Suppressor macrophage treated with lipopolysaccharide for 4 hours (primary cell): ENCODE measurements around the gene TBL1XR1.

Experiments
- DNase-seq: peaks from one replicate; pipeline ENCODE4 v3.0.0-alpha.2; 2020

The TBL1XR1 gene

DNA sequence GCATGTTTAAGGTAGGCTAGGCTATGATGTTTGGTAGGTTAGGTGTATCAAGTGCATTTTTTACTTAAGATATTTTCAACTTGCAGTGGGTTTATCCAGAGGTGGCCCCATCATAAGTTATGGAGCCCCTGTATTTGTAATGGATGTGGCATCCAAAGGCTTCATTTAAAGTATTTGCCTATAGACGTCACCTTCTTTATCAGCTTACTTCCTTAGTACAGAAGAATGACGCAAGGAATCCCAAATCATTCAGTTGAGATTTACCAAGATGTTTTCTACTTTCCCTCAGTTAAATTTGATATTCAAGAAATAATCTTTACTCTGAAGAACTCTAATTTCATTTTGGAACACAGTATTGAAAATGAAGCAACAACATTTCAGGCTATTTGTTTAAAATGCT lies 201.3 kb downstream of the TBL1XR1 start:
- DNase-seq = no peak

DNA sequence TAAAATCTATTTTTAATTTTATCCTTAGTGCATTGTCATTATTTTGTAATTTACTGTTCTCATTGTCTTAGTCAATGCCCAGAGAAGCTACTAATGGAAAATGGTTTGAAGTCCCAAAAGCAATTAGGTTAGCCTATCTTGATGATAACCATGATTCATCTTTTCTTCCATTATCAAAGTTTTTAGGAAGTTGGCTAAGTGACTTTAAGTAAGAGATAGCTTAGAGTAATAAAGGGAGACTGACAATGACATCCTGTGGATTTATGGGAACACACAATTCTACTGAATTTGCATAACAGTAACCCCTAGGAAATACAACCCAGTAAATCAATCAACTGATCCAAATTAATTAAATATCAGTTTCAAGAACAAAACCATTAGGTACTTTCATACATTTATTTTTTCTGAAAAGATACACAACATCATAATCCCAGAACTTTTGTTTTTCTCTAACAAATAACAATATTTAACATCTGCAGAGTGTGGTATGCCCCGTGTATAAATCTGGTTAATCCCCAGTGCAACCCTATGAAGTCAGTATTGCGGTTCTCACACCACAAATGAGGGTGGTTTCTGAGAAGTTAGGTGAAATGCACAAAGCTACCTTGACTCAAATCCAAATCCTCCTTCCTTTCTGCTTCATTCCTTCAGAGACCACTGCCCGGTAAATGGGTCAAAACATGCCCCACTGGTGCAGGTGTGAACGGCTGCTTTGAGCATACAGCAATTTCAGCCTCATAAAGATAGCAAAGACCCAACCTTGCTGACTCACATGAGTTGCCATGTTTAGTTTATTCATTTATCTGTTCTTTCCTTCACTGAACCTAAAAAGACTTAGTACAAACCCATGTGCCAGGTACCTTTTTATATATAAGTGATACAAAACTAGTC lies 202.1 kb downstream of the TBL1XR1 start:
- no peak for DNase-seq

DNA sequence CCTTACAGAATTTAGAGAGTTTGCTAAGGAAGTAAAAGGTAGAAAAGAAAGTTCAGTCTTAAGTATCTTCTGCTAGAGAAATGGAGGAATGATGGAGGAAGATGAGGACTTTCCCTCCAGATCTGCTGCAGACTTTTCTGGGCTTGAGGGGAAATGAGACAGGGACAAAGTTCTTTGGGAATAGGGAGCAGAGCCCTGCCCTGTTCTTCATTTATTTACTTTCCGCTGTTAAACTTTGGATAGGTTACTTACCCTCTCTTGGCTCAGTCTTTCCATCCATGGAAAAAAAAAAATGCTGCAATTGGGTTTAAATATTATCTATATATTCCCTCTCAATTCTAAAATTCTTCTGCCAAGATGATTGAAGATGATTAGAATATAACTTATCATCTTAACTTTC lies 202.9 kb downstream of the TBL1XR1 start:
- no peak for DNase-seq

DNA sequence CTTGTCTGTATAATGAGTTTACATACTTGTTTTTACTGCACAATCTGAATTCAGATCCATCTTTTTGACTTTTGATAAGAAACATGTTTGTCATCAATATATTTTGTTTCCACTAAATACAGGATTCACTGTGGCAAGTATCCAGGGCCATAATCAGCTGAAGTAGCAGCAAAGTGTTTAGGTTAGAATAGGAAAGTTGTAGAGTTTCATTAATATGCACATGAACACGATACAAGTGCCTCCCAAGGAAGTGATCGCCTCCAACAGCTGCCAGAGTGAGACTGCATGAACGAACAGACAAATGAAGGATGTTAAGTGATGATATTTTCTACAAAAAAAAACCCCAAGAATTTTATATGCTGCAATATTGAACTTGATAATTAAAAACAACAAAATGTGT lies 204.3 kb downstream of the TBL1XR1 start:
- no peak for DNase-seq

DNA sequence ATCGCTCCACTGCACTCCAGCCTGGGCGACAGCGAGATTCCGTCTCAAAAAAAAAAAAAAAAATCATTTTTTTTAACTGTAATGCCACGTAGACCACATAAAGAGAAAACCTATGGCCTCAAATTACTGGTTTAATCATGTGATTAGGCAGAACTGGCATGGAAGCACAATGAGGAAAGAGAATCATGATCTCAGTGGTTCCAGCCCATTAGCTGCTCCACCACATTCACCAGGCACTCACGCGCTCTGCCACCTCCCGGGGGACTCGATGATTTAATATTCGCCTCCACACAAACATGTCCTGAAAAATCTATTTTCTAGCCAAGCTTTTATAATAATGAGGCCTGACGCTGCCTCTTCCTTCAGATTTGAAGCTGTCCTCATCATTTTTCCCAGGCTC lies 204.7 kb downstream of the TBL1XR1 start:
- DNase-seq = no peak

DNA sequence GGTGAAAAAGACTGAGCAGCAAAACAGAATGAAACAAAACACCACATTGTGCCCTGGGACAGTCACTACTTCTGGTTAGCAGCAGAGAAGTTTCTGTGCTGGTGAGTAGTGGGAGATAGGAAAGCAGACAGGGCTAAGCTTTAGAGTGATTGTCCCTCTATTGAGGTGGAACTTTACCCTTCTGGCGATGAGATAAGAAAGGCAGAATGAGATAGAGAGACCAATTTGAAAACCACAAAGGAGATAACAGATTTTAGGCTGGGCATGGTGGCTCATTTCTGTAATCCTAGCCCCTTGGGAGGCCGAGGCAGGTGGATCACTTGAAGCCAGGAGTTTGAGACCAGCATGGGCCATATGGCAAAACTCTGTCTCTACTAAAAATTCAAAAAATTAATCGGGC lies 208.5 kb downstream of the TBL1XR1 start:
- DNase-seq = no peak

DNA sequence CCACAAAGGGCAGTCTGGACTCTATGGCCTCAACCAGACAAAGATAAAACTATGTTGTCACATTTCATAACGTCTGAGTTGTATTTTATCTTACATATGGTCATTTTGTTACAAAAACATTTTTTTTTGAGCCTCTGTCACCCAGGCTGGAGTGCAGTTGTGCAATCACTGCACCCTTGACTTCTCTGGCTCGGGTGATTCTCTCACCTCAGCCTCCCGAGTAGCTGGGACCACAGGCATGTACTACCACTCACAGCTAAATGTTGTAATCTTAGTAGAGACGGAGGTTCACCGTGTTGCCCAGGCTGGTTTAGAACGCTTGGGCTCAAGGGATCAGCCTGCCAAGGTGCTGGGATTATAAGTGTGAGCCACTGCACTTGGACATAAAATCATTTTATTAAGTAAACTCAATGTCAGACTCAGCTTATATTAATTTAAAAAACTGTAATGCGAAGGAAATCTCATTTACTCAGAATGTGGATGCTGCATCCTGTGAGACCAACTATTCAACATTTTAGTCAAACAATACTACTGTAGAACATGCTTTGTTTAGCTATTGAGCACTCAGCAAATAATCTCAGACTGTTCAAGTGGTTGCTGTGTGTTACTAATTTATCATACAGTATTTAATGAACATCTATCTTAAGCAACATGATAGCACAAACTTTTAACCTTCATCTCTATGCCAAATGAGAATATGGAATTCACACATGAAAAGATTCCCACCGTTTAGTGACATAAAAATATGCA lies 209.2 kb downstream of the TBL1XR1 start:
- no peak for DNase-seq

DNA sequence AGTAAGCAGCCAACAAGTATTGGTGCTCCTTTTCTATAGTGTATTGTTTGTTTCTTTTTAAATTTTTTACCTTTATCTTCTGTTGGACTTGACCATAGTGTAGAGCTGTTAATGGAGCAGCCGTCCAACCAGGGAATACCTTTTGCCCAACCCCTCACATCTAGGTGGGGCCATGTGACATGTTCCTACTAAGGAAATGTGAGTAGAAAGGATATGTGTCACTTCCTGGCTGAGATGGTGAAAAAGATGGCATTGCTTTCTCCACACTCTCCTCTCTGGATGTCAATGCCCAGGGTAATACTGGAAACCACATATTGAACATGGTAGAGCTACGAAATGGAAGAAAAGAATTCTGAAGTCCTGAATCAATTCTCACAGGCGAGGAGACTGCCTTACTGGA lies 218.8 kb downstream of the TBL1XR1 start:
- no peak for DNase-seq

DNA sequence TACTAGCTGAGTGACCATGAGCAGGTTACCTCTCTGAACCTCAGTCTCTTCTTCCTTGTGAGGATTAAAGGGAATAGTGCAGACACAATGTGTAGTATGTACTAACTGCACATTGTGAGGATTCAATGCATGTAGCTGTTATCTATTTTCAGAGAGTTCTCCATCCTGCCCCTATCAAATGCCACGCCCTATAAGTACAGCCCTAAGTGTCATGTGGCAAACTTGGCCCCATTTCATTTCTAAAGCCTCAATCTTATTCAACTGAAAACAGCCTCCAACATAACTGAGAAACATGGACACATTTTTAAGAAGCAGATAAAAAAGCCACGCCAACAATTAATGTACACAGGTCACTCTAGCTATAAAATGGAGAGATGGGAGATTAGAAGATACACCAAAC lies 220.0 kb downstream of the TBL1XR1 start:
- no peak for DNase-seq

DNA sequence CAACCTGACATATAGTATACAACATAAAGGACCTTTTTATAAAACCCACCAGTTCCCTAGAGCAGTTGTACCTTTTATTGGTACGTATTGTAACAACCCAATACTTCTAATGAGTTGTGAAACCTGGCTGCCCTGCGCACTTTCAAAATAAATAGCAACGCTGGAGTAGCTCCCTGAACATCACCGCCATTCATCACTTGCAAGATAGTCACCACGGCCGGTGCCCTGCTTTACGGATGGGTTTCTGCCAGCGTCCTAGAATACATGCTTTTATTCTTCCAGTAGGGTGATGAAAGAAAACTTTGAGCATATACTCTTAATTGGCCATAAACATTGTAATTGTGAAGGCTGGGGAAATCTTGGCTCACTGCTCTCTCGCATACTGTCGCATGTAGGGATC lies 220.7 kb downstream of the TBL1XR1 start:
- DNase-seq = no peak

DNA sequence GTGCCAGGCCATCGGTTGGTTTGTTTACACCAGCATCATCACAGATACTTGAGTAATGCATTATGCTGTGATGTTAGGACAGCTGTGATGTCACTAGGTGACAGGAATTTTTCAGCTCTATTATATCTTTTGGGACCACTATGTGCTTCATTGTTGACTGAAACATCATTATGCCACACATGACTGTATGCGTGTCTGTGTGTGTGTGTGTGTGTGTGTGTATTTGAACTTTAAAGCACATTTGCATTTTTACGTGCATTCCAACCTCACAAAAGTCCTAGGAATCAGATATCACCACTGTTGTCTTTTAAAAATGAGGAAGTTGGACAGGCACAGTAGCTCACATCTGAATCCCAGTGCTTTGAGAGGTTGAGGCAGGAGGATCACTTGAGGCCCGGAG lies 223.0 kb downstream of the TBL1XR1 start:
- no peak for DNase-seq

DNA sequence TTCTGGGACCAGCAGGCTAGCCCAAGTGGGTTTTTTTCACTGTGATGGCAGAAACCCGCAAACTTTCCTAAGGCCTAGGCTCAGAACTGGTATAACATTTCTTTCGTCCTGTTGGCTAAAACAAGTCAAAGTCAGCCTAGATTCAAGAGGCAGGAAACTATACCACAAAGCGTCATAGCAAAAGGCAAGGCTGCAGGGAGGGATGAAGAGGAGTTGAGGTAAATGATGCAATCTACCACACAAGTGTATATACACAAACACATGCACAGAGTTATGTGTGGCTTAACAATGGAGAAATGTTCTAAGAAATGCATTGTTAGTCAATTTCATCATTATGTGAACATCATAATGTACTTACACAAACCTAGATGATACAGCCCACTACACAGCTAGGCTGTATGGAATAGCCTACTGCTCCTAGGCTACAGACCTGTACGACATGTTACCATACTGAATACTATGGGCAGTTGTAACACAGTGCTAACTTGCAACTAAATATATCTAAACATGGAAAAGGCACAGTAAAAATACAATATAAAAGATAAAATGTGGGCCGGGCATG lies 225.6 kb downstream of the TBL1XR1 start:
- DNase-seq = no peak

DNA sequence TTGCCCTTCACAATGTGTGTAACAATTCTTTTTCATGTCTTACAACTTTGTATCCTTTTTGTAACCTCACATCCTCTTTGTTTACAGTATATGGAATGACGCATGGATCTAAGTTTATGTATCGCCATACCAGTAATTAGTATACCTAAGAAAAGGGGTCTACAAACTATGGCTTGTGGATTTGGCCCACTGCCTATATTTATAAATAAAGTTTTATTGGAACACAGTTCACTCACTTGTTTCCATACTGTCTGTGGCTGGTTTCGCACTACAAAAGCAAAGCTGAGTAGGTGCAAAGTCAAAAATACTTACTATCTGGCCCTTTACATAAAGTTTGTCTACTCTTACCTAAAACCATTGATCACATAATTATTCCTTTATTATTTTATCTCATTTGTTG lies 226.5 kb downstream of the TBL1XR1 start:
- DNase-seq = no peak

DNA sequence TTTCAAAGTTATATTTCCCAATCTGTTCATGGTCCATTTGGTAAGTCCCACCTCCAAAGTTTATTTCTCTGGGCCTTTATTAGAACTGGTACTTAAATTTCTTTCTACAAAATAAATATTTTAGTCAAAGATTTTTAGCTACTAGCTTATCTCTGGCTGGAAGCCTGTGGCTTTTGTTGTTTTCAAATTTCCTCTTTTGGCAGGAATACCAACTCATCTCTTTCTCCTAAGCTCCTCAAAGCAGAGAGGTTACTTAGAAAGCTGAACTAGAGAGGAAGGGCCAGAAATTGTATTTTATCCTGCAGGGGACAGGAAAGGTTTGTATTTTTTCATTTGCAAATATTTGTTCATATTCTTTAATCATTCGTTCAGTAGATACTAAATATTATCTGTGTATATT lies 227.8 kb downstream of the TBL1XR1 start:
- DNase-seq = no peak
